Measurements from ENCODE around the gene TPBGL. TPM values are rescaled to one million over a fixed set of nuclear protein-coding genes. Genes with fewer than 3 reads are reported as not detected.

TPBGL gene
- total RNA-seq, 1 donor from 2014 or later, result not detected

DNA sequence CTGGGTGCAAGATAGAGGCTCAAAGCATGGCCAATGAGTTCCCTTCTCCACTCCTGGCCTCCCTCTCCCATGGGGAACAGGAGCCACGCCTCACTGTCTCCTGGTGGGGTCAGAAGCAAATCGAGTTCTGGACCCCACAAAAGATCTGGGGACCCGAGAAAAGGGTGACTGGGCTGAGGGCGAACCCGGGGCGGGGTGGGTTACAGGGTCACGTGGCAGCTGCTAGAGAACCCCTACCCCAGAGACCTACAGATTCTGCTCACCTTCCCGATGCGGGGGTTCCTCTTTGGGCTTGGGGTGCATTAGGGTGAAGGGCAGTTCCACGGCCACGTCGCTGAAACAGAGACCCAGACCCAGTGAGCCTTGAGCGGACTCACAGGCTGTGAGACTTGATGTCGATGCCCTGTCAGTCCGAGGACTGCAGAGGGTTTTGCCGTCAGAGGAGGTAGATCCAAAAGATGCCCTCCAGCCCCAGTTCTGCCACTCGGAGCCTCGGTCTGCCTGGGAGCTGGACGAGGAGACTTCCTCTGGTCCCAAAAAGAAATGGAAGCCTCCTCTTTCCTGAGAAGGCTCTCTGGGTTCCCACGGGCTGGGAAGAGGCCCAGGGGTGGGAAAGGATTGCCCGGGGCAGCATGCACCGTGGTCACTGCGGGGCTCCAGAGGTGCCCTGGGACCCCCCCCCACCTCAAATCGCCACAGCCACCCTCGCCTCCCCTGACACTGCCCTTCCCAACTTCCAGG, 28.2 kb downstream of the TPBGL start:
- H3K4me1 Mint-ChIP-seq, result peaks cover 21% of the 10 kb centered on the region
- no peaks in the 10 kb centered on the region for H3K27me3 Mint-ChIP-seq
- TF ChIP-seq, protein P1, sequence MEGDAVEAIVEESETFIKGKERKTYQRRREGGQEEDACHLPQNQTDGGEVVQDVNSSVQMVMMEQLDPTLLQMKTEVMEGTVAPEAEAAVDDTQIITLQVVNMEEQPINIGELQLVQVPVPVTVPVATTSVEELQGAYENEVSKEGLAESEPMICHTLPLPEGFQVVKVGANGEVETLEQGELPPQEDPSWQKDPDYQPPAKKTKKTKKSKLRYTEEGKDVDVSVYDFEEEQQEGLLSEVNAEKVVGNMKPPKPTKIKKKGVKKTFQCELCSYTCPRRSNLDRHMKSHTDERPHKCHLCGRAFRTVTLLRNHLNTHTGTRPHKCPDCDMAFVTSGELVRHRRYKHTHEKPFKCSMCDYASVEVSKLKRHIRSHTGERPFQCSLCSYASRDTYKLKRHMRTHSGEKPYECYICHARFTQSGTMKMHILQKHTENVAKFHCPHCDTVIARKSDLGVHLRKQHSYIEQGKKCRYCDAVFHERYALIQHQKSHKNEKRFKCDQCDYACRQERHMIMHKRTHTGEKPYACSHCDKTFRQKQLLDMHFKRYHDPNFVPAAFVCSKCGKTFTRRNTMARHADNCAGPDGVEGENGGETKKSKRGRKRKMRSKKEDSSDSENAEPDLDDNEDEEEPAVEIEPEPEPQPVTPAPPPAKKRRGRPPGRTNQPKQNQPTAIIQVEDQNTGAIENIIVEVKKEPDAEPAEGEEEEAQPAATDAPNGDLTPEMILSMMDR (IDR thresholded peaks at IDR 0.05), result no peak
- CTCF ChIA-PET, result interaction anchor here (0.6 to 1.3 kb wide), 2 partner anchors 126 to 398 kb away, joined by 3 read pairs; no protein-coding TSS in a partner anchor
- DNase-seq (no peak), ATAC-seq (ENCODE audit: low read depth) (no peak)
- no peak overlapping the region for H3K4me3 Mint-ChIP-seq
- no peaks in the 10 kb centered on the region for H3K36me3 Mint-ChIP-seq (ENCODE audit: low read depth)
- intact Hi-C loops (cut with micrococcal nuclease), result no loop called here
- POLR2A ChIA-PET, result no interaction called here
- no peaks in the 10 kb centered on the region for H3K9me3 Mint-ChIP-seq
- H3K27ac Mint-ChIP-seq, result no peak overlapping the region

GRCh38 chr11:75269367-75269660, 28.7 kb downstream of the TPBGL start:
- no peak overlapping the region for H3K27ac Mint-ChIP-seq
- no peaks in the 10 kb centered on the region for H3K36me3 Mint-ChIP-seq (ENCODE audit: low read depth)
- no peaks in the 10 kb centered on the region for H3K27me3 Mint-ChIP-seq
- no peak for ATAC-seq (ENCODE audit: low read depth)
- intact Hi-C loops (cut with micrococcal nuclease), result no loop called here
- CTCF ChIA-PET, result interaction anchor here (0.6 to 1.3 kb wide), 3 partner anchors 127 to 398 kb away, joined by 3 to 4 read pairs (median 3); no protein-coding TSS in a partner anchor
- TF ChIP-seq, protein P1 (IDR thresholded peaks at IDR 0.05), result no peak
- POLR2A ChIA-PET, result no interaction called here
- no peak for DNase-seq
- no peaks in the 10 kb centered on the region for H3K9me3 Mint-ChIP-seq
- H3K4me1 Mint-ChIP-seq, result peaks cover 16% of the 10 kb centered on the region
- no peak overlapping the region for H3K4me3 Mint-ChIP-seq

DNA sequence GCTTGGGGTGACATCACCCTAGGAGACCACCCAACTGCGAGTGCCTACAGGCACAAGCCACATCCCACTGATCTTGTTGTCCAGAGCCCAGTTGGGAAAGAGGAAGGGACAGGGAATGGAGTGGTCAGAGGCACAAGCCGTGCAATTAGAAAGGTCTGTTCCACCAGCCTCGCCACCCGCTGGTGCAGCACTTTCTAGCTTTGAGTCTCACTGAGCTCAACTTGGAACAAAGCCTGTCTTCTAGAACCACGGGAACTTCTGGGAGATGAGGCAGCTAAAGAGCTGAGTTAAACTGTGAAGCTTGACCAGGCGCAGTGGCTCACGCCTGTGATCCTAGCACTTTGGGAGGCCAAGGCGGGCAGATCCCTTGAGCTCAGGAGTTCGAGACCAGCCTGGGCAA, 29.3 kb downstream of the TPBGL start:
- no peak for DNase-seq

GRCh38 chr11:75270896-75271418, 30.4 kb downstream of the TPBGL start:
- no peaks in the 10 kb centered on the region for H3K9me3 Mint-ChIP-seq
- no peak overlapping the region for H3K27ac Mint-ChIP-seq
- TF ChIP-seq, protein P1 (IDR thresholded peaks at IDR 0.05), result no peak
- H3K36me3 Mint-ChIP-seq (ENCODE audit: low read depth), result no peaks in the 10 kb centered on the region
- DNase-seq, result no peak
- no peak overlapping the region for H3K4me3 Mint-ChIP-seq
- ATAC-seq (ENCODE audit: low read depth), result no peak
- no peaks in the 10 kb centered on the region for H3K27me3 Mint-ChIP-seq
- CTCF ChIA-PET, result interaction anchor here (1.2 to 3.5 kb wide), 3 partner anchors 10 to 250 kb away, joined by 3 to 36 read pairs (median 17); no protein-coding TSS in a partner anchor
- POLR2A ChIA-PET, result no interaction called here
- intact Hi-C loops (cut with micrococcal nuclease), result loop anchor here (1.0 kb wide), 2 partner anchors 127 to 131 kb away; no protein-coding TSS in a partner anchor
- H3K4me1 Mint-ChIP-seq, result peaks cover 15% of the 10 kb centered on the region

More for the DNA sequence above, 29.3 kb downstream of the TPBGL start:
- no peak for ATAC-seq (ENCODE audit: low read depth)
- intact Hi-C loops (cut with micrococcal nuclease), result no loop called here
- Mint-ChIP-seq H3K4me1 (peaks cover 10% of the 10 kb centered on the region), H3K27me3 (no peaks in the 10 kb centered on the region), H3K9me3 (no peaks in the 10 kb centered on the region), H3K4me3 (no peak overlapping the region), H3K27ac (no peak overlapping the region), H3K36me3 (ENCODE audit: low read depth) (no peaks in the 10 kb centered on the region)
- POLR2A ChIA-PET, result no interaction called here
- CTCF ChIA-PET, result interaction anchor here (1.1 to 3.5 kb wide), 3 partner anchors 11 to 340 kb away, joined by 4 to 36 read pairs (median 17); no protein-coding TSS in a partner anchor
- TF ChIP-seq, protein P1 (IDR thresholded peaks at IDR 0.05), result no peak

GRCh38 chr11:75271730-75272129, 31.2 kb downstream of the TPBGL start:
- TF ChIP-seq, protein P1 (IDR thresholded peaks at IDR 0.05), result no peak
- Mint-ChIP-seq H3K4me3 (no peak overlapping the region), H3K36me3 (ENCODE audit: low read depth) (no peaks in the 10 kb centered on the region), H3K9me3 (no peaks in the 10 kb centered on the region), H3K4me1 (peaks cover 18% of the 10 kb centered on the region), H3K27me3 (no peaks in the 10 kb centered on the region), H3K27ac (no peak overlapping the region)
- DNase-seq (no peak), ATAC-seq (ENCODE audit: low read depth) (no peak)
- POLR2A ChIA-PET, result interaction anchor here (0.7 kb wide), 1 partner anchor 97 kb away, joined by 5 read pairs; no protein-coding TSS in a partner anchor
- intact Hi-C loops (cut with micrococcal nuclease), result loop anchor here (1.0 kb wide), 2 partner anchors 127 to 131 kb away; no protein-coding TSS in a partner anchor
- CTCF ChIA-PET, result interaction anchor here (1.7 to 3.5 kb wide), 3 partner anchors 9 to 130 kb away, joined by 6 to 36 read pairs (median 17); no protein-coding TSS in a partner anchor

All from activated B cell treated with CpG ODN at 0.5 μM for 24 hours (primary cell).